Left ventricle myocardium inferior (tissue), 1 donor: Measurements from ENCODE around the gene BCL2L14. TPM values are rescaled to one million over a fixed set of nuclear protein-coding genes. Genes with fewer than 3 reads are reported as not detected.

Experiments used
- DNase-seq: peaks from one replicate; pipeline ENCODE4 v3.0.0-alpha.2; 2020
- H3K27ac ChIP-seq: fragments of 200-600 bp; replicated peaks from 2 replicates; pipeline ENCODE4 v1.8.0; 2021
- H3K27me3 ChIP-seq: fragments of 200-600 bp; 2 replicates; pipeline ENCODE4 v1.8.0; 2021; ENCODE audit warnings: low read depth
- H3K36me3 ChIP-seq: fragments of 200-600 bp; 2 replicates; pipeline ENCODE4 v1.8.0; 2021
- H3K4me1 ChIP-seq: fragments of 200-600 bp; 2 replicates; pipeline ENCODE4 v1.8.0; 2021
- H3K4me3 ChIP-seq: fragments of 200-600 bp; 2 replicates; pipeline ENCODE4 v1.8.0; 2021; ENCODE audit warnings: mild to moderate bottlenecking, moderate library complexity
- H3K9me3 ChIP-seq: fragments of 200-600 bp; replicated peaks from 2 replicates; pipeline ENCODE4 v1.8.0; 2021
- intact Hi-C: fragments of 100-400 bp; cut with micrococcal nuclease; formaldehyde crosslinking; loops from one replicate; pipeline ENCODE4 v1.11.0; 2022
- long read RNA-seq: library from polyadenylated mRNA; unstranded; transcript quantifications from one replicate; pipeline ENCODE4 v2.0.0, GENCODE V29; 2021
- total RNA-seq: library from RNA; stranded (reverse); fragmentation: NEBNext Ultra II Directional; extraction: Animal tissue kit (Norgen Biotek cat#: 25700); gene quantifications from one replicate; pipeline ENCODE4 v1.2.1, GENCODE V29; 2021
- TF ChIP-seq, protein P1 (sequence below): fragments of 200-600 bp; IDR thresholded peaks from 2 replicates; pipeline ENCODE4 v1.8.0; 2021; ENCODE audit warnings: antibody characterized with exemption, mild to moderate bottlenecking, borderline replicate concordance
- donor health status: DM: no; HTN: yes; CAD: no; lungs with severe emphysema.

BCL2L14 gene, protein sequence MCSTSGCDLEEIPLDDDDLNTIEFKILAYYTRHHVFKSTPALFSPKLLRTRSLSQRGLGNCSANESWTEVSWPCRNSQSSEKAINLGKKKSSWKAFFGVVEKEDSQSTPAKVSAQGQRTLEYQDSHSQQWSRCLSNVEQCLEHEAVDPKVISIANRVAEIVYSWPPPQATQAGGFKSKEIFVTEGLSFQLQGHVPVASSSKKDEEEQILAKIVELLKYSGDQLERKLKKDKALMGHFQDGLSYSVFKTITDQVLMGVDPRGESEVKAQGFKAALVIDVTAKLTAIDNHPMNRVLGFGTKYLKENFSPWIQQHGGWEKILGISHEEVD
- total RNA-seq: not detected
- long read RNA-seq: 0 reads

DNA sequence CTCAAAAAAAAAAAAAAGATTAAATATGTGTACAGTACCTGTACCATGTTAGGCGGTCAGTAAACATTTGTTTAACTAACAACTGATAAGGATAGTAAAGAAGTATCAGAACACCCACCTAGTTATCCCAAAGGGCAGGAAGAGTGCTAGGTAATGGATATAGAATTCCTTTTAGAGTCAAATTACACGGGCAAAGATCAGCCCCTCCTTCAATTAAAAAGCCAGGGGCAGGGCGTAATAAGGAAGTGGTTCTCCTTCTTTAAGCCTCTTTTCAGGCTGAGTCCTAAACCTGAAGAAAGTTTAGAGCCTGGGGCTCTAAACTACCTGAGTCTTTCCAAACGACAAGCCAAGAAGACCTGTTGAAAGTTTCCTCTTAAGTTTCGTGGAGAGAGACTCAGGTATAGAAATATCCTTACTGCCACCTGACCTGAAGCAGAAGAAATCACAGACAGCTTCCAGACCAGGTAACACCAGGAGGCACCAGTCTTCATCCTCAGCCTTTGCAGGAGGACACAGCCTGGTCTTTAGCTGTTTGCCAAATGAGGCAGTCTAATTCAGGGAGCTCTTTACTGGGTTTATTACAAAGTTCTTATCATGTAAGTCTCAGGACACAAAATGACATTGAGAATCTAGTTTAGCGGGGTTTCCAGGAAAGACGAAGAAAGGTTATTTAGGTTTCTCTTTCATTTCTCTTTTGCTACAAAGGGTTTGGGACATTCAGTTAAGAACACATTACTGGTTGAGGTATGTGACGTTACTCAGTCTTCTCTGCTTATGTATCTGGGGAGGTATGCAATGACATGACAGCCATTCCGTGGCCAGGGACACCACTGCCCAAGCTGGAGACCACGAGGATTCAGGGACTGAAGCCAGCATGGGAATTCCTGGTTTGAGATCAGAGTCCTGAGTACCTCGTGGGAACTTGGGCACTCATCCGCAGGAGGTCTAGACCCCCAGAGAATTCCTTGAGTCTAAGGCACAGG, at the start of gene BCL2L14:
Gene BCL2L14, plus strand, starts transcription at position 266 of the 983 bp plus-strand sequence. CDS start 8,367 bp downstream, outside the sequence.
- intact Hi-C loops: no loop called here
- Histone ChIP-seq H3K4me3 (no peak within 1 kb of the TSS), H3K36me3 (no peaks in the 10 kb centered on the region), H3K27ac (no peak within 1 kb of the TSS), H3K27me3 (peaks cover 49% of the 10 kb centered on the region), H3K4me1 (no peaks in the 10 kb centered on the region), H3K9me3 (no peaks in the 10 kb centered on the region)
- TF ChIP-seq, protein P1, sequence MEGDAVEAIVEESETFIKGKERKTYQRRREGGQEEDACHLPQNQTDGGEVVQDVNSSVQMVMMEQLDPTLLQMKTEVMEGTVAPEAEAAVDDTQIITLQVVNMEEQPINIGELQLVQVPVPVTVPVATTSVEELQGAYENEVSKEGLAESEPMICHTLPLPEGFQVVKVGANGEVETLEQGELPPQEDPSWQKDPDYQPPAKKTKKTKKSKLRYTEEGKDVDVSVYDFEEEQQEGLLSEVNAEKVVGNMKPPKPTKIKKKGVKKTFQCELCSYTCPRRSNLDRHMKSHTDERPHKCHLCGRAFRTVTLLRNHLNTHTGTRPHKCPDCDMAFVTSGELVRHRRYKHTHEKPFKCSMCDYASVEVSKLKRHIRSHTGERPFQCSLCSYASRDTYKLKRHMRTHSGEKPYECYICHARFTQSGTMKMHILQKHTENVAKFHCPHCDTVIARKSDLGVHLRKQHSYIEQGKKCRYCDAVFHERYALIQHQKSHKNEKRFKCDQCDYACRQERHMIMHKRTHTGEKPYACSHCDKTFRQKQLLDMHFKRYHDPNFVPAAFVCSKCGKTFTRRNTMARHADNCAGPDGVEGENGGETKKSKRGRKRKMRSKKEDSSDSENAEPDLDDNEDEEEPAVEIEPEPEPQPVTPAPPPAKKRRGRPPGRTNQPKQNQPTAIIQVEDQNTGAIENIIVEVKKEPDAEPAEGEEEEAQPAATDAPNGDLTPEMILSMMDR: no peak
- DNase-seq: no peak

DNA sequence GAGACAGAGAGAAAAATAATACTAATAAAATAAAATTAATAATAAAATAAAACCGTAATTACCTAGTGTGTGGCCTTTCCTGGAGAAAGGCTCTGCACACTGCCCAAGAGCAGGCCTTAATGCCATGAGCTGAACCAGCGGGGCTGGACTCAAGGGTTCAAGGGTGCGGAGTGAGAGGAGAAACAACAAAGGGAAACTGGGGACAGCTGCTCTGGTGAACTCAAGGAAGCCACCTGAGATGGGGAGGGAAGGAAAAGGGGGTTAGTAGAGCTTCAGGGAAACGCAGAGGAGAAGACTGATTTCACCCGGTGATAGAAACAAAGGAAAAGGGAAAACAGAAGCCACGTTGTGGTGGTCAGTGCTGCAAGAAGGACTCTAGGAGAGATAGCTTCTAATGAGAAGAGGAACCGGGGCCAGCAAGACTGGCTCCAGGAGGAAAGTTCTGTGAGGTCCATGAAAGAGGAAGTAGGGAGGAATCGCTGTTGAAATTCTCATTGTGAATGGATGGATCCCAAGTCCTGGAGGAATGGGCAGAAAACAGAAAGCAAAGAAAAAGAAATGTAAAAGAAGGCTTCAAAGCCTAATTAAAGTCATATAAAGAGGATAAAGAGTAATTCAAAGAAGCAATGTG, 48.3 kb upstream of the BCL2L14 start:
- Histone ChIP-seq H3K36me3 (no peaks in the 10 kb centered on the region), H3K9me3 (peaks cover 11% of the 10 kb centered on the region), H3K4me3 (no peak overlapping the region), H3K4me1 (peaks cover 10% of the 10 kb centered on the region), H3K27ac (no peak overlapping the region), H3K27me3 (no peaks in the 10 kb centered on the region)
- TF ChIP-seq, protein P1: no peak
- DNase-seq: no peak
- intact Hi-C loops: no loop called here

DNA sequence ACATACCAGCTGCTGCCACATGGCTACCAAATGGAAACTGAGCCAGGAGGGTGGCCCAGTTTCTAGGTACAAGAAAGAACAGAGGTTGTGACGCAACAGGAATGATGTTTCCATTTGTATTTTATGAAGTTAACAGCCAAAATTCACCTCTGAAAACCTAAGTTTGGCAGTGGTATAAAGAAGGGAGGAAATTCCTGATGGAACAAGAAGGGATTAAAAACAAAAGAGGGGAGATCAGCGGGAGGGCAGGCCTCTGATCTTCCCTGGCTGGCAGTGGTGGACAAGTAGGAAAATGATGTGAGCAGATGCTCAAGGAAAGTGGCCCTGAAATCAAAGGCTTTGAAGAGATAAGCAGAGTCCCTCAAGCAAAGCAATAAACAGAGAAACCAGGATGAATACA, 47.3 kb upstream of the BCL2L14 start:
- Histone ChIP-seq H3K36me3 (no peaks in the 10 kb centered on the region), H3K9me3 (peaks cover 11% of the 10 kb centered on the region), H3K4me3 (no peak overlapping the region), H3K4me1 (no peaks in the 10 kb centered on the region), H3K27me3 (no peaks in the 10 kb centered on the region), H3K27ac (no peak overlapping the region)
- intact Hi-C loops: no loop called here
- TF ChIP-seq, protein P1: no peak
- no peak for DNase-seq

DNA sequence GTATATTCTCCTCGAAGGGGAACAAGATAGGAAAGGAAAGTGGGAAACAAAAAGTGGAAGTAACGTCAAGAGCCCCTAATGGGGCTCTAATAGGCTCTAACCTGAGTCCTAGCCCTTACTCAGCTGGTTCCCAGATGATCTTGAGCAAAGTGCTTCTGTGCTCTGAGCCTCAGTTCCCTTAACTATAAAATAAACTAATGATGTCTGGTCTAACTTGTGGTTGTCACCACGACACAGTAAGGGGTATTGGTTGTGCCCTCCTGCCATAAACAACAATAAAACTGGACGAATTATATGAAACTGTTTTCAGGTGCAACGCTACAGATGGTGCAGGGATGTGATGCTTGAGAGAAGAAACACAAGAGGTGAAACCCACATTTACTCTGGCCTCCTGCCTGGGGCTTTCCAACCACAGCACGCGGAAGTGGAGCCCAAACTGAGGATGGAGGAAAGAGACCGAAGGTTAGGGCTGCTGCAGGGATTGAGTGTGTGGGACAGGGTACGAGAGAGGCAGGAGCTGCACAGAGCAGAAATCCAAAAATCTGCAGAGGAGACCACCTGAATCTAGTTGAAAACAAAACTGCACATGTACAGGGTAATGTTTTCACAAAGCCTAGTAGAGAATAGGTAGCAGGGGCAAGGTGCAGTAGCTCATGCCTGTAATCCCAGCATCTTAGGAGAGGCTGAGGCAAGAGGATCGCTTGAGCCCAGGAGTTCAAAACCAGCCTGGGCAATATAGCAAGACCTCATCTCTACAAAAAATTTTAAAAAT, 45.6 kb upstream of the BCL2L14 start:
- H3K9me3 ChIP-seq: peaks cover 11% of the 10 kb centered on the region
- no peaks in the 10 kb centered on the region for H3K36me3 ChIP-seq
- TF ChIP-seq, protein P1: no peak
- no peak overlapping the region for H3K4me3 ChIP-seq
- H3K4me1 ChIP-seq: no peaks in the 10 kb centered on the region
- no peak for DNase-seq
- H3K27ac ChIP-seq: no peak overlapping the region
- intact Hi-C loops: no loop called here
- no peaks in the 10 kb centered on the region for H3K27me3 ChIP-seq
